Tibial nerve (tissue), 4 donors: ENCODE data around the gene KANK2. TPM values are rescaled to one million over a fixed set of nuclear protein-coding genes. Genes with fewer than 3 reads are reported as not detected.

Experiments used
- DNase-seq, 2 donors: peaks; one replicate each; pipeline ENCODE4 v3.0.0-alpha.2; 2019; ENCODE audit warnings: low spot score in 2 of 2
- H3K27ac ChIP-seq, 4 donors: fragments of 200-600 bp; sonication (generic) in 3 of 4; one replicate each; pipeline ENCODE4 v1.5.1; 2017 to 2019; ENCODE audit warnings: mild to moderate bottlenecking in 1 of 4
- H3K27me3 ChIP-seq, 2 donors: fragments of 200-600 bp; sonication (generic) in 1 of 2; one replicate each; pipeline versions ENCODE4 v1.5.1 to v1.6.0; 2017 to 2019
- H3K36me3 ChIP-seq, 3 donors: fragments of 200-600 bp; sonication (generic); one replicate each; pipeline ENCODE4 v1.5.1; 2018 to 2019
- H3K4me1 ChIP-seq, 4 donors: fragments of 200-600 bp; sonication (generic) in 3 of 4; one replicate each; pipeline ENCODE4 v1.5.1; 2017 to 2019
- H3K4me3 ChIP-seq, 4 donors: fragments of 200-600 bp; sonication (generic) in 3 of 4; one replicate each; pipeline ENCODE4 v1.5.1; 2017 to 2019; ENCODE audit warnings: mild to moderate bottlenecking in 1 of 4, moderate library complexity in 1 of 4
- H3K9me3 ChIP-seq, 4 donors: fragments of 200-600 bp; sonication (generic) in 3 of 4; one replicate each; pipeline ENCODE4 v1.5.1; 2017 to 2019
- CTCF ChIP-seq, 5 experiments: fragments of 200-600 bp in 3 of 5; fragments of 450-650 bp in 2 of 5; sonication (generic) in 3 of 5; IDR thresholded peaks; one replicate each; pipeline ENCODE4 v1.5.1; 2016 to 2019; ENCODE audit warnings: antibody characterized with exemption in 5 of 5, mild to moderate bottlenecking in 3 of 5, moderate library complexity in 2 of 5
- EP300 ChIP-seq, 2 donors: sonication (generic); formaldehyde crosslinking; IDR thresholded peaks; one replicate each; pipeline ENCODE4 v1.6.1; 2017; ENCODE audit warnings: antibody characterized with exemption in 2 of 2, mild to moderate bottlenecking in 1 of 2
- POLR2A ChIP-seq, 2 donors: fragments of 450-650 bp; IDR thresholded peaks; one replicate each; pipeline ENCODE4 v1.6.1; 2017; ENCODE audit warnings: antibody characterized with exemption in 2 of 2, mild to moderate bottlenecking in 2 of 2, moderate library complexity in 2 of 2
- WGBS, 2 donors: methylation state at CpG; one replicate each; pipeline ENCODE4 v1.1.5; 2018; 5-methylcytosine and 5-hydroxymethylcytosine counted together
- total RNA-seq, 4 donors: library from RNA; depleted of rRNA; stranded (reverse); fragments of >200 nt; gene quantifications; one replicate each; pipeline ENCODE4 v1.1.0, GENCODE V29; 2016

The KANK2 gene
- total RNA-seq = 100 to 1,000 TPM; 355 to 752 (median 582) TPM

GRCh38 chr19:11197291-11198174, at the start of gene KANK2:
Gene KANK2 (minus strand): TSS chr19:11197545. CDS start chr19:11194511, 3,034 bp downstream.
- peaks cover 0 to 65% (median 34%) of the 10 kb centered on the region in 4 donors for H3K4me1 ChIP-seq
- H3K9me3 ChIP-seq = no peaks in the 10 kb centered on the region
- H3K36me3 ChIP-seq = peaks cover 0 to 49% (median 13%) of the 10 kb centered on the region in 3 donors
- 1 to 6% methylated on average over 17 to 31 of the region's 78 CpGs for WGBS, 2 donors
- peak; percentile 74 to 76 for DNase-seq
- H3K27me3 ChIP-seq = no peaks in the 10 kb centered on the region
- peak within 1 kb of the TSS; percentile 60 to 77 (median 62) for H3K4me3 ChIP-seq
- TF ChIP-seq CTCF (IDR thresholded peaks at IDR 0.05) (peak in 2 of 5 experiments; percentile 18 to 39), POLR2A (IDR thresholded peaks at IDR 0.05) (peak; percentile 71 to 88), EP300 (IDR thresholded peaks at IDR 0.05) (peak in 1 of 2 donors; percentile 62)
- peak within 1 kb of the TSS; percentile 82 to 96 (median 89) for H3K27ac ChIP-seq

GRCh38 chr19:11246941-11247340, 49.6 kb upstream of the KANK2 start:
- WGBS, 2 donors = 92 to 94% methylated on average over 11 of the region's 11 CpGs
- peak overlapping the region in 2 of 4 donors; percentile 60 to 69 for H3K27ac ChIP-seq

GRCh38 chr19:11244846-11245589, 47.7 kb upstream of the KANK2 start:
- Histone ChIP-seq H3K4me3 (no peak overlapping the region), H3K9me3 (no peaks in the 10 kb centered on the region), H3K36me3 (peaks cover 0 to 46% (median 0%) of the 10 kb centered on the region in 3 donors), H3K4me1 (peaks cover 0 to 21% (median 7%) of the 10 kb centered on the region in 4 donors), H3K27me3 (no peaks in the 10 kb centered on the region), H3K27ac (peak overlapping the region in 1 of 4 donors; percentile 16)
- DNase-seq = no peak
- TF ChIP-seq CTCF (IDR thresholded peaks at IDR 0.05) = no peak
- no peak for TF ChIP-seq EP300 (IDR thresholded peaks at IDR 0.05)
- TF ChIP-seq POLR2A (IDR thresholded peaks at IDR 0.05) = no peak
- 97 to 99% methylated on average over 5 of the region's 5 CpGs for WGBS, 2 donors

More at GRCh38 chr19:11246941-11247340, 49.6 kb upstream of the KANK2 start:
- Histone ChIP-seq H3K27me3 (no peaks in the 10 kb centered on the region), H3K4me1 (peaks cover 0 to 21% (median 7%) of the 10 kb centered on the region in 4 donors), H3K9me3 (no peaks in the 10 kb centered on the region), H3K4me3 (no peak overlapping the region), H3K36me3 (peaks cover 0 to 49% (median 0%) of the 10 kb centered on the region in 3 donors)
- no peak for DNase-seq
- TF ChIP-seq POLR2A (IDR thresholded peaks at IDR 0.05) (no peak), CTCF (IDR thresholded peaks at IDR 0.05) (no peak), EP300 (IDR thresholded peaks at IDR 0.05) (no peak)

- peaks cover 0 to 9% (median 0%) of the 10 kb centered on the region in 4 donors for H3K9me3 ChIP-seq
- 95 to 97% methylated on average over 7 of the region's 7 CpGs for WGBS, 2 donors
- TF ChIP-seq EP300 (IDR thresholded peaks at IDR 0.05) (peak in 1 of 2 donors; percentile 1), POLR2A (IDR thresholded peaks at IDR 0.05) (no peak), CTCF (IDR thresholded peaks at IDR 0.05) (no peak)
- DNase-seq = no peak
- H3K27me3 ChIP-seq = no peaks in the 10 kb centered on the region
- H3K4me3 ChIP-seq = peak overlapping the region in 1 of 4 donors; percentile 23
- peaks cover 0 to 21% (median 7%) of the 10 kb centered on the region in 4 donors for H3K4me1 ChIP-seq
- H3K36me3 ChIP-seq = peaks cover 0 to 46% (median 0%) of the 10 kb centered on the region in 3 donors
- peak overlapping the region in 2 of 4 donors; percentile 46 to 69 for H3K27ac ChIP-seq
Measured at GRCh38 chr19:11243798-11244169, 46.4 kb upstream of the KANK2 start.
